Mammary epithelial cell (primary cell): ENCODE results near the gene LRRC8A.
"Not testable (repeated sequence)": the region's sequence is repeated elsewhere in the genome, so short reads cannot be mapped to it uniquely, and the experiment has no call there.

Source experiments
- CTCF ChIP-seq, 2 donors: IDR thresholded peaks in 1 of 2; conservative IDR thresholded peaks in 1 of 2; 2 replicates each; pipeline ENCODE4 v1.5.1; 2011 to 2012; ENCODE audit warnings: inconsistent platforms in 2 of 2, low read length in 2 of 2, mild to moderate bottlenecking in 2 of 2, control low read depth in 1 of 2, low read depth in 1 of 2; ENCODE audit not compliant: insufficient read depth in 1 of 2; ENCODE audit errors: extremely low read depth in 1 of 2
- EZH2 ChIP-seq: IDR thresholded peaks from 2 replicates; pipeline ENCODE4 v1.6.1; 2012; ENCODE audit warnings: low read length, inconsistent platforms, borderline replicate concordance

DNA sequence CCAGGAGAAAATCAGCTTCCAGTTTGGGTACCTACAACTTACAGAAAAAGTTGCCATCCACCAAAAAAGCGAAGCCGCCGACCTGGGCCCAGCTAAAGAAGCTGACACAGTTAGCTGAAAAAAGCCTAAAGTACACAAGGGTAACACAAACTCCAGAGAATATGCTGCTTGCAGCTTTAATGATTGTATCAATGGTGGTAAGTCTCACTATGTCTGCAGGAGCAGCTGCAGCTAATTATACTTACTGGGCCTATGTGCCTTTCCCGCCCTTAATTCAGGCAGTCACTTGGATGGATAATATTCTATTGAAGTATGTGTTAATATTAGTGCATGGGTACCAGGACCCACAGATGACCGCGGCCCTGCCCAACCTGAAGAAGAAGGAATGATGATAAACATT, 27.5 kb upstream of the LRRC8A start:
- not testable (repeated sequence) for TF ChIP-seq CTCF (conservative IDR thresholded peaks at IDR 0.05 in 1 of 2, IDR thresholded peaks at IDR 0.05 in 1 of 2; ENCODE audit: extremely low read depth in 1 of 2, insufficient read depth in 1 of 2, low read depth in 1 of 2, low read length in 2 of 2); EZH2
